ENCODE data around the gene MAZ.

MAZ gene

GRCh38 chr16:29842732-29843346 lies 36.5 kb downstream of the MAZ start:
- POLR2A ChIA-PET (ENCODE audit: low non-redundant PET): no interaction called here
- no peak for TF ChIP-seq CTCF (conservative IDR thresholded peaks at IDR 0.05; ENCODE audit: low read depth)

DNA sequence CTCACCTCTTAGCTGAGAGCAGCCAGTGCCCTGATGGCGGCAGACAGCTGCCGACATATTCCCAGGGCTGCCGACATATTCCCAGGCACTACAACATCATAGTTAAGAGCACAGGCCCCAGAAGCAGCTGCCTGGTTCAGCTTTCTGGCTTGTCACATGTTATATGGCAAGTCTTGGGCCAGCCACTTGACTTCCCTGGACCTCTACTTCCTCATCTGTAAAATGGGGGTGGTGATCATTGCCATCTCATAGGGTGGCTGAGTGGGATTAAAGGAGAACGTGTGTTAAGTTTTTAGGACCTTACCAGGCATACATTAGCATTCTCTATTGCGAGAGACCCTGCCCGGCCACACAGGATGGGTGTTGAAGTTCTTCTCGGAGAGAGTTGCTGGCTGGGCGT lies 37.6 kb downstream of the MAZ start:
- POLR2A ChIA-PET (ENCODE audit: low non-redundant PET): no interaction called here
- H3K27ac ChIP-seq: peak overlapping the region; percentile 36
- CTCF ChIA-PET: no interaction called here
- DNase-seq (ENCODE audit: low spot score): no peak
- no peak for TF ChIP-seq CTCF (conservative IDR thresholded peaks at IDR 0.05; ENCODE audit: low read depth)

More at GRCh38 chr16:29842732-29843346, 36.5 kb downstream of the MAZ start:
- DNase-seq (ENCODE audit: low spot score): no peak
- peak overlapping the region; percentile 36 for H3K27ac ChIP-seq
- CTCF ChIA-PET: interaction anchor here (0.6 kb wide), 1 partner anchor 87 kb away, joined by 4 read pairs; no protein-coding TSS in a partner anchor

DNA sequence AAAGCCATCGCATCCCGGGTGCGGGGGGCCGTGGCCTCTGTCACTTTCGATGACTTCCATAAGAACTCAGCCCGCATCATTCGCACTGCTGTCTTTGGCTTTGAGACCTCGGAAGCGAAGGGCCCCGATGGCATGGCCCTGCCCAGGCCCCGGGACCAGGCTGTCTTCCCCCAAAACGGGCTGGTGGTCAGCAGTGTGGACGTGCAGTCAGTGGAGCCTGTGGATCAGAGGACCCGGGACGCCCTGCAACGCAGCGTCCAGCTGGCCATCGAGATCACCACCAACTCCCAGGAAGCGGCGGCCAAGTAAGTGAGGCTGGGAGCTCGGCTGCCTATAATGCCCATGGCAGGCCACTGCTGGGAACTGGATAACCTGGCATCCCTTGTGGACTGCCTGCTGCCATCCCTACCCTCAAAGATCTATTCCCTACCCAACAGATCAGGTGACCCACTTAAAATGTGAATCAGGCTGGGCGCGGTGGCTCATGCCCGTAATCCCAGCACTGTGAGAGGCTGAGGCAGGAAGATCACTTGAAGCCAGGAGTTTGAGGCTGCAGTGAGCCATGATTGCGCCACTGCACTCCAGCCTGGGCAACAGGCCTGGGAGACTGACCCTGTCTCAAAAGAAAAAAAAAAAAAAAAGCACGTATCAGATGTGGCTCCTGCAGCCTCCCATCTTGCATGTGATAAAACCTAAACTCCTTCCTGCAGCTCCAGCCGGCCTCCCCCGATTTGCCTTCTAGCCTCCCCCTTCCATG lies 38.4 kb downstream of the MAZ start:
- DNase-seq (ENCODE audit: low spot score): no peak
- ChIA-PET CTCF (interaction anchor here (0.6 kb wide), 1 partner anchor 40 kb away, joined by 7 read pairs; no protein-coding TSS in a partner anchor), POLR2A (ENCODE audit: low non-redundant PET) (no interaction called here)
- H3K27ac ChIP-seq: peak overlapping the region; percentile 36
- no peak for TF ChIP-seq CTCF (conservative IDR thresholded peaks at IDR 0.05; ENCODE audit: low read depth)

DNA sequence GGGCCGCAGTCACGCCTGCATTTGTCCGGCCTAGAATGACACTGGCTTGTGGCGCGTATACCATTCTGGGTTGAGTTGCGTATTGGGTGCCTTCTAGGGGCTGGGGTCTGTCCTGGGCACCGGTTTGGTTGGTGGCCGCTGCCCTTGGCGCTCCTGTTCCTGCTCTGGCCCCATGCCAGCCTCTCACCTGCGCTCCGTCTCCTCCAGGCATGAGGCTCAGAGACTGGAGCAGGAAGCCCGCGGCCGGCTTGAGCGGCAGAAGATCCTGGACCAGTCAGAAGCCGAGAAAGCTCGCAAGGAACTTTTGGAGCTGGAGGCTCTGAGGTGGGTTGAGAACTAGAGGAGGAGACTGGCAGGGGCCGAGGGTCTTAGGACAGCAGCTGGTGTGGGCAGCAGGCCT lies 39.3 kb downstream of the MAZ start:
- ChIA-PET POLR2A (ENCODE audit: low non-redundant PET) (no interaction called here), CTCF (interaction anchor here (0.6 kb wide), 1 partner anchor 41 kb away, joined by 7 read pairs; no protein-coding TSS in a partner anchor)
- H3K27ac ChIP-seq: peak overlapping the region; percentile 36
- no peak for DNase-seq (ENCODE audit: low spot score)
- TF ChIP-seq CTCF (conservative IDR thresholded peaks at IDR 0.05; ENCODE audit: low read depth): no peak

- peak overlapping the region; percentile 20; the same call in 1 of the 2 replicates for H3K27ac ChIP-seq
- ChIA-PET CTCF (interaction anchor here (0.6 to 2.2 kb wide), 21 partner anchors 11 to 1003 kb away, joined by 3 to 15 read pairs (median 4); partner anchors contain the start of genes KIF22, PAGR1 and TUFM), POLR2A (ENCODE audit: low non-redundant PET) (interaction anchor here (0.7 kb wide), 1 partner anchor 17 kb away, joined by 12 read pairs; no protein-coding TSS in a partner anchor)
- TF ChIP-seq CTCF (conservative IDR thresholded peaks at IDR 0.05; ENCODE audit: low read depth): peak; percentile 78
- DNase-seq (ENCODE audit: low spot score): peak; percentile 44
These were observed 42.3 kb downstream of the MAZ start for GRCh38 chr16:29848420-29849297.

DNA sequence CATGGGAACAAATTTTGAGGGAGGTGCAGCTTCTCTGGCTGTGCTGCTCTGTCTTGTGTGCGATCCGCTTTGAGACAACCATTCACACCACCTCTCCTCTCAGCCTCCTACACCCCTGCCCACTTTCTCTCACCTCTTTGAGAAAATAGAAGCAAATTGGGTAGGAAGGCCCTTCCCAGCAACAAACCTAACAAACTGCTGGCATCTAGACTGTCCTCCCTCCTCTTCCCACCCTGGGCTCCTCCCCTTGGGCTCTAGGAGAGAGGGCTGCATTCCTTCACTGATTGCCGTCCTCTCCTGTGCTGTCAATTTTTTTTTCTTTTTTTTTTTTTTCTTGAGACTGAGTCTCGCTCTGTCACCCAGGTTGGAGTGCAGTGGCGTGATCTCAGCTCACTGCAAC lies 43.2 kb downstream of the MAZ start:
- H3K27ac ChIP-seq: peak overlapping the region; percentile 37
- DNase-seq (ENCODE audit: low spot score): no peak
- CTCF ChIA-PET: interaction anchor here (0.6 to 1.5 kb wide), 9 partner anchors 11 to 198 kb away, joined by 3 to 9 read pairs (median 4); partner anchors contain the start of gene KIF22
- no peak for TF ChIP-seq CTCF (conservative IDR thresholded peaks at IDR 0.05; ENCODE audit: low read depth)
- POLR2A ChIA-PET (ENCODE audit: low non-redundant PET): interaction anchor here (0.7 kb wide), 1 partner anchor 16 kb away, joined by 12 read pairs; no protein-coding TSS in a partner anchor

Data from RWPE1 (cell line).